ENCODE measurements around the gene ERMP1.

The ERMP1 gene

GRCh38 chr9:5858833-5859232, 25.9 kb upstream of the ERMP1 start:
- H3K79me2 ChIP-seq (ENCODE audit: control insufficient read depth, low read length), result no peaks in the 10 kb centered on the region
- H3K9me3 ChIP-seq (ENCODE audit: control insufficient read depth, insufficient read depth, low read length), result no peaks in the 10 kb centered on the region
- H3K9me2 ChIP-seq (replicated peaks; ENCODE audit: control insufficient read depth, low read length), result no peaks in the 10 kb centered on the region
- TF ChIP-seq EZH2phosphoT487 (IDR thresholded peaks at IDR 0.05; ENCODE audit: borderline replicate concordance, low read length) (no peak), CTCF (IDR thresholded peaks at IDR 0.05; ENCODE audit: low read depth, low read length, poor library complexity, severe bottlenecking) (no peak)
- no peak overlapping the region for H3K27ac ChIP-seq (ENCODE audit: low read depth, low read length)
- no peak overlapping the region for H3K4me2 ChIP-seq (ENCODE audit: low read length)
- no peaks in the 10 kb centered on the region for H3F3A ChIP-seq (ENCODE audit: control insufficient read depth, insufficient read depth)
- H3K36me3 ChIP-seq (ENCODE audit: control insufficient read depth, low read length), result no peaks in the 10 kb centered on the region
- H3K4me3 ChIP-seq (ENCODE audit: low read length), result no peak overlapping the region
- H3K4me1 ChIP-seq (ENCODE audit: control insufficient read depth, low read length), result no peaks in the 10 kb centered on the region
- H3K27me3 ChIP-seq (ENCODE audit: control insufficient read depth, low read length), result peaks cover 8% of the 10 kb centered on the region; the same call in 1 of the 2 replicates
- no peaks in the 10 kb centered on the region for H4K20me1 ChIP-seq (ENCODE audit: control insufficient read depth, insufficient read depth, low read depth, low read length)

- H3K27ac ChIP-seq (ENCODE audit: low read depth, low read length), result no peak overlapping the region
- no peaks in the 10 kb centered on the region for H4K20me1 ChIP-seq (ENCODE audit: control insufficient read depth, insufficient read depth, low read depth, low read length)
- no peaks in the 10 kb centered on the region for H3F3A ChIP-seq (ENCODE audit: control insufficient read depth, insufficient read depth)
- H3K4me2 ChIP-seq (ENCODE audit: low read length), result no peak overlapping the region
- H3K9me2 ChIP-seq (replicated peaks; ENCODE audit: control insufficient read depth, low read length), result no peaks in the 10 kb centered on the region
- no peaks in the 10 kb centered on the region for H3K79me2 ChIP-seq (ENCODE audit: control insufficient read depth, low read length)
- no peak for TF ChIP-seq CTCF (IDR thresholded peaks at IDR 0.05; ENCODE audit: low read depth, low read length, poor library complexity, severe bottlenecking)
- TF ChIP-seq EZH2phosphoT487 (IDR thresholded peaks at IDR 0.05; ENCODE audit: borderline replicate concordance, low read length), result no peak
- H3K4me3 ChIP-seq (ENCODE audit: low read length), result no peak overlapping the region
- H3K27me3 ChIP-seq (ENCODE audit: control insufficient read depth, low read length), result peaks cover 9% of the 10 kb centered on the region
- no peaks in the 10 kb centered on the region for H3K4me1 ChIP-seq (ENCODE audit: control insufficient read depth, low read length)
- no peaks in the 10 kb centered on the region for H3K36me3 ChIP-seq (ENCODE audit: control insufficient read depth, low read length)
- H3K9me3 ChIP-seq (ENCODE audit: control insufficient read depth, insufficient read depth, low read length), result no peaks in the 10 kb centered on the region
Observed at GRCh38 chr9:5857928-5858327, 25.0 kb upstream of the ERMP1 start.

- TF ChIP-seq CTCF (IDR thresholded peaks at IDR 0.05; ENCODE audit: low read depth, low read length, poor library complexity, severe bottlenecking) (no peak), EZH2phosphoT487 (IDR thresholded peaks at IDR 0.05; ENCODE audit: borderline replicate concordance, low read length) (no peak)
- Histone ChIP-seq H4K20me1 (ENCODE audit: control insufficient read depth, insufficient read depth, low read depth, low read length) (no peaks in the 10 kb centered on the region), H3K4me2 (ENCODE audit: low read length) (no peak overlapping the region), H3K27me3 (ENCODE audit: control insufficient read depth, low read length) (peaks cover 11% of the 10 kb centered on the region), H3K4me1 (ENCODE audit: control insufficient read depth, low read length) (no peaks in the 10 kb centered on the region), H3K79me2 (ENCODE audit: control insufficient read depth, low read length) (no peaks in the 10 kb centered on the region), H3K9me2 (replicated peaks; ENCODE audit: control insufficient read depth, low read length) (no peaks in the 10 kb centered on the region), H3K4me3 (ENCODE audit: low read length) (no peak overlapping the region), H3K27ac (ENCODE audit: low read depth, low read length) (no peak overlapping the region), H3K36me3 (ENCODE audit: control insufficient read depth, low read length) (no peaks in the 10 kb centered on the region), H3K9me3 (ENCODE audit: control insufficient read depth, insufficient read depth, low read length) (no peaks in the 10 kb centered on the region), H3F3A (ENCODE audit: control insufficient read depth, insufficient read depth) (no peaks in the 10 kb centered on the region)
Observed at GRCh38 chr9:5854063-5854790, 21.3 kb upstream of the ERMP1 start.

All from DOHH2 (cell line).